GM21717 (cell line): ENCODE results near the gene SLC17A5.
"Not testable (repeated sequence)": the region's sequence is repeated elsewhere in the genome, so short reads cannot be mapped to it uniquely, and the experiment has no call there.

Experiments
- ATAC-seq: cut with Tn5 transposase; IDR thresholded peaks from one replicate; pipeline ENCODE4 v1.9.1; 2021; ENCODE audit warnings: mild to moderate bottlenecking, moderate library complexity; ENCODE audit not compliant: unreplicated experiment

SLC17A5 gene

GRCh38 chr6:73569121-73569520 lies 84.7 kb downstream of the SLC17A5 start:
- ATAC-seq: no peak

GRCh38 chr6:73566954-73567591 lies 86.7 kb downstream of the SLC17A5 start:
- ATAC-seq: no peak

GRCh38 chr6:73566486-73566871 lies 87.3 kb downstream of the SLC17A5 start:
- not testable (repeated sequence) for ATAC-seq

- no peak for ATAC-seq
These were observed 87.9 kb downstream of the SLC17A5 start for GRCh38 chr6:73565767-73566485.

GRCh38 chr6:73564578-73565345 lies 89.0 kb downstream of the SLC17A5 start:
- ATAC-seq: no peak

GRCh38 chr6:73562558-73562957 lies 91.2 kb downstream of the SLC17A5 start:
- ATAC-seq: no peak

GRCh38 chr6:73560853-73561407 lies 92.9 kb downstream of the SLC17A5 start:
- peak; percentile 53 for ATAC-seq

- ATAC-seq: peak; percentile 39
These were observed 93.5 kb downstream of the SLC17A5 start for GRCh38 chr6:73560182-73560732.

GRCh38 chr6:73559399-73559794 lies 94.4 kb downstream of the SLC17A5 start:
- not testable (repeated sequence) for ATAC-seq

- ATAC-seq: no peak
These were observed 95.0 kb downstream of the SLC17A5 start for GRCh38 chr6:73558624-73559398.

GRCh38 chr6:73556836-73557235 lies 97.0 kb downstream of the SLC17A5 start:
- ATAC-seq: no peak

- not testable (repeated sequence) for ATAC-seq
These were observed 98.3 kb downstream of the SLC17A5 start for GRCh38 chr6:73555380-73555949.

GRCh38 chr6:73551115-73551514 lies 102.7 kb downstream of the SLC17A5 start:
- ATAC-seq: not testable (repeated sequence)

GRCh38 chr6:73548458-73549446 lies 105.0 kb downstream of the SLC17A5 start:
- no peak for ATAC-seq

- ATAC-seq: no peak
These were observed 106.8 kb downstream of the SLC17A5 start for GRCh38 chr6:73547036-73547435.
